ENCODE data around the gene NMT2.
"Not testable (repeated sequence)": the region's sequence is repeated elsewhere in the genome, so short reads cannot be mapped to it uniquely, and the experiment has no call there.

- TF ChIP-seq CTCF, POLR2A (IDR thresholded peaks at IDR 0.05): not testable (repeated sequence)
Measured at GRCh38 chr10:15207410-15207809, 38.9 kb upstream of the NMT2 start.

Measured in right lobe of liver (tissue), 4 donors.